Measurements from ENCODE around the gene CCDC157.

The CCDC157 gene

DNA sequence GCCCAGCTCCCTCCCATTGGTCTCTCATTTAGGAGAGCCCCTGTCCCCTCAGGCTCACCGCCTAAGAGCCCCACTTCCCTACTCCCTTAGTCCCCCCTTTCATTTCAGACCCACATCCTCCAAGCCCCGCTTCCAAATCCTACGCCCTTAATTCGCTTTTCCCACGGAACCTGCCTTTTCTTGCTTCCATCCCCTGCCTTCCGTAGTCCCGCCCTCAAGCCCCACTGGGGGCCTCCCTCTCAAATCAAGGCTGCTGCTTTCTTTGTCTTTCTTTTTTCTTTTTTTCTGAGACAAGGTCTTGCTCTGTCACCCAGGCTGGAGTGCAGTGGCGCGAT is 396 bp downstream of the CCDC157 start:
- ChIA-PET POLR2A (interaction anchor here (0.6 to 2.1 kb wide), 7 partner anchors 9 to 102 kb away, joined by 3 to 8 read pairs (median 6); partner anchors contain the start of genes CASTOR1 and TBC1D10A), CTCF (interaction anchor here (1.0 to 2.5 kb wide), 5 partner anchors 10 to 248 kb away, joined by 3 to 11 read pairs (median 5); partner anchors contain the start of gene RNF215)
- peak overlapping the region; percentile 84 for H3K4me3 ChIP-seq (ENCODE audit: low read depth, low read length)
- no peak for DNase-seq (ENCODE audit: low read depth, low spot score)
- TF ChIP-seq, protein P1, sequence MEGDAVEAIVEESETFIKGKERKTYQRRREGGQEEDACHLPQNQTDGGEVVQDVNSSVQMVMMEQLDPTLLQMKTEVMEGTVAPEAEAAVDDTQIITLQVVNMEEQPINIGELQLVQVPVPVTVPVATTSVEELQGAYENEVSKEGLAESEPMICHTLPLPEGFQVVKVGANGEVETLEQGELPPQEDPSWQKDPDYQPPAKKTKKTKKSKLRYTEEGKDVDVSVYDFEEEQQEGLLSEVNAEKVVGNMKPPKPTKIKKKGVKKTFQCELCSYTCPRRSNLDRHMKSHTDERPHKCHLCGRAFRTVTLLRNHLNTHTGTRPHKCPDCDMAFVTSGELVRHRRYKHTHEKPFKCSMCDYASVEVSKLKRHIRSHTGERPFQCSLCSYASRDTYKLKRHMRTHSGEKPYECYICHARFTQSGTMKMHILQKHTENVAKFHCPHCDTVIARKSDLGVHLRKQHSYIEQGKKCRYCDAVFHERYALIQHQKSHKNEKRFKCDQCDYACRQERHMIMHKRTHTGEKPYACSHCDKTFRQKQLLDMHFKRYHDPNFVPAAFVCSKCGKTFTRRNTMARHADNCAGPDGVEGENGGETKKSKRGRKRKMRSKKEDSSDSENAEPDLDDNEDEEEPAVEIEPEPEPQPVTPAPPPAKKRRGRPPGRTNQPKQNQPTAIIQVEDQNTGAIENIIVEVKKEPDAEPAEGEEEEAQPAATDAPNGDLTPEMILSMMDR (IDR thresholded peaks at IDR 0.05; ENCODE audit: insufficient read depth, low read length, missing control alignments) = no peak

DNA sequence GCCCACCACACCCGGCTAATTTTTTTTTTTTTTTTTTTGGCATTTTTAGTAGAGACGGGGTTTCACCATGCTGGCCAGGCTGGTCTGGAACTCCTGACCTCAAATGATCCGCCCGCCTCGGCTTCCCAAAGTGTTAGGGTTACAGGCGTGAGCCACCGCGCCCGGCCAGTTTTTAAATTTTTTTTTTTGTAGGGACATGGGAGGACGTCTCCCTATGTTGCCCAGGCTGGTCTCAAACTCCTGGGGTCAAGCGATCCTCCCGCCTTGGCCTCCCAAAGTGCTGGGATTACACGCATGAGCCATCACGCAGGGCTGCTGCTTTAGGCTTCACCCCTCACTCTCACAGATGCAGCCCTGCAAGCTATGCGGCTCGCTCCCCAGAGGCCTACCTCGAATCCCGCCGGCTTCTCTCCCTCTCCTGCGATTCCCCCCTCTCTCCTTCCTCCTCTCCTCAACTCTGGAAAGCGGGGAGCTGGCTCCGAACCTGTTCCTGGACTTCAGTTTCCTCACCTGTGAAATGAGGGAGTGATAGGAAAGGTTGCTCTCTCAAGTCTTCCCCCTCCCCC is 926 bp downstream of the CCDC157 start:
- POLR2A ChIA-PET = interaction anchor here (1.3 to 2.1 kb wide), 2 partner anchors 31 to 66 kb away, joined by 7 to 8 read pairs; partner anchors contain the start of gene TBC1D10A
- DNase-seq (ENCODE audit: low read depth, low spot score) = no peak
- CTCF ChIA-PET = interaction anchor here (1.0 to 2.1 kb wide), 3 partner anchors 10 to 70 kb away, joined by 3 to 11 read pairs (median 6); partner anchors contain the start of gene RNF215
- TF ChIP-seq, protein P1 (IDR thresholded peaks at IDR 0.05; ENCODE audit: insufficient read depth, low read length, missing control alignments) = no peak
- peak overlapping the region; percentile 84 for H3K4me3 ChIP-seq (ENCODE audit: low read depth, low read length)

DNA sequence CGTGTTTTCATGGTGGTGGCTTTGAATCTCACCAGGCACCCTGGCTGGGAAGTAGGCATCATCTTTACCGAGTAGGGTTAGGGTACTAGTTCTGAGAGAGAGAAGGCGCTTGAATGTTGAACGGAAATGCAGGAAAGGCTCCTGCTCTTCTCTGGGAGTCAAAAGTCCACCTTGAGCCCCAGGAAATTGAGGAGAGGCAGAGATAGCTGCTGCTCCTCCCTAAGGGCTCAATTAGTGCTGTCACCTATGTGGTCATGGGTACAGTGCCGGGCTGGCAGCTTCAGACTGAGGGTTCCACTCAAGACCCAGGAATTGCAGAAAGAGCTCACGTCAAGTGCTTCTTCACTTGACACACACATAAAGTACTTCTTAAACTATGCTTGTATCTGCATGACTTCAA is 1.7 kb downstream of the CCDC157 start:
- H3K4me3 ChIP-seq (ENCODE audit: low read depth, low read length) = no peak overlapping the region
- TF ChIP-seq, protein P1 (IDR thresholded peaks at IDR 0.05; ENCODE audit: insufficient read depth, low read length, missing control alignments) = no peak
- ChIA-PET POLR2A (no interaction called here), CTCF (interaction anchor here (1.0 to 1.5 kb wide), 2 partner anchors 29 to 95 kb away, joined by 3 to 6 read pairs; partner anchors contain the start of gene RNF215)
- DNase-seq (ENCODE audit: low read depth, low spot score) = no peak

DNA sequence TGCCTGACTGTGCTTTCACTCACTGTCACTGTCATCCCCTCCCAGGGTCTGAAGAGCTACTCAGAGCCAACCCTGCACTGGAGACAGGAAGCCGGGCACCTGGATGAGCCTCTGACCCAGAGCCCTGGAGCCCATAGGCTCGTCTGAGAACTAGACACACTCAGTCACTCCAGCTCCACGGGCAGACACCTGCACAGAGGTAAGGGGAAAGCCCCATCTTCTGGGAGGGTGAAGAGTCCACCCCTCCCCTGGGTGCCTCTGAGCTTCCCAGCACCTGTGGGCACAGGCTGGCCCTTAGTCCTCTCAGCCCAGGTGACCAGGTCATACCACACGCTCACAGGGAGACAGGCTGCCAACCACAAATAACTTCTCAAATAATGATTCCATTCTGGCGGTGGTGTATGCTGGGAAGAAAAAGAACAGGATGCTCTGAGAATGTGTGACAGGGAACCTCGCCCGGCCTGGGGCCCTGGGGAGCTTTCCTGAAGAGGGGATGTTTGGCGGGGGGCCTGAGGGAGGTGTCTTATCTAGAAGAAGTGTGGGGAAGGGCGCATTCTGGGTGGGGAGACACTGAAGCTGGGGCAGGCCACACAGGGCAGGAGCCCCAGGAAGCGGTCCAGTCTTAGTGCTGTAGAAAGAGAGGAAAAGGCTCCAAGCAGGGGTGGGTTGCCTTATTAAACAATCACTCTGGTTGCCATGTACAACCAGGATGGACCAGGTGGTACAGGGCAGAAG is 5.3 kb downstream of the CCDC157 start:
- POLR2A ChIA-PET = no interaction called here
- TF ChIP-seq, protein P1 (IDR thresholded peaks at IDR 0.05; ENCODE audit: insufficient read depth, low read length, missing control alignments) = no peak
- DNase-seq (ENCODE audit: low read depth, low spot score) = no peak
- CTCF ChIA-PET = interaction anchor here (1.3 to 2.9 kb wide), 3 partner anchors 9 to 101 kb away, joined by 3 to 9 read pairs (median 4); no protein-coding TSS in a partner anchor
- H3K4me3 ChIP-seq (ENCODE audit: low read depth, low read length) = no peak overlapping the region

DNA sequence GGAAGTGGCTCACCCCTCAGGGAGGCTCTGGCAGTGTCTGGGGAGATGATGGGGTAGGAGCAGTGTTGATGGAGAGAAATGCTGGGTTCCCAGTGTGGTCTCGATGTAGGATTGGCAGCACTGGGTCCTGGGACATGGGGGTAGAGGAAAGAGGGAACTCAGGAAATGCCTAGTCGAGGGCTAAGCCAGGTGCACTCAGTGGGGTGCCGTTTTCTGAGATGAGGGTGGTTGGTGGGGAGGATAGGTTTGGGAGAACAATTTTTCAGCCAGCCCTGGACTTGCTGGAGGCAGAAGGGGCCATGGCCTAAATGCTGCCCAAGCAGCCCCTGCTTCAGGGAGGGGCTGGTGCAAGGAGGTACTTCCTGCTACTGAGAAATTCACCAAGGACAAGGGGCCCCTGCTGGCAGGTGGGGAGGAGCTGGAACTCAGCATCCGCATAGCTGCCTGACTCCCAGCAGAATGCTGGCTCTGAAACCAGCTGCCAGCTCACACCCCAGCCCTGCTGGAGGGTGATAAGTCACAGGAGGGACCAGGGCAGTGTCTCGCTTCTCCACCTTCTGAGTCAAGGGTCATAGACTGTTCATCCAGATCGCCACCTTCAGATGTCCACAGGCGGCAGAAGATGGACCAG is 6.0 kb downstream of the CCDC157 start:
- TF ChIP-seq, protein P1 (IDR thresholded peaks at IDR 0.05; ENCODE audit: insufficient read depth, low read length, missing control alignments) = no peak
- ChIA-PET POLR2A (no interaction called here), CTCF (interaction anchor here (1.3 to 2.9 kb wide), 3 partner anchors 10 to 101 kb away, joined by 3 to 9 read pairs (median 4); no protein-coding TSS in a partner anchor)
- H3K4me3 ChIP-seq (ENCODE audit: low read depth, low read length) = no peak overlapping the region
- DNase-seq (ENCODE audit: low read depth, low spot score) = no peak
